NCI-H146 treated with DMSO at 0.1 percent for 48 hours (cell line): ENCODE data around the gene ZNF528.
A peak's percentile ranks its signal among the peaks of the same experiment; 100 is the strongest.

Experiments
- DNase-seq: peaks from one replicate; lab custom pipeline; 2025; ENCODE audit not compliant: unreplicated experiment; lab: John Stamatoyannopoulos, UW

The ZNF528 gene

GRCh38 chr19:52397310-52398080, at the start of gene ZNF528:
TSS of gene ZNF528 (plus strand) at chr19:52397849. CDS start at chr19:52402014, 4,165 bp downstream.
- DNase-seq, result peak; percentile 80

DNA sequence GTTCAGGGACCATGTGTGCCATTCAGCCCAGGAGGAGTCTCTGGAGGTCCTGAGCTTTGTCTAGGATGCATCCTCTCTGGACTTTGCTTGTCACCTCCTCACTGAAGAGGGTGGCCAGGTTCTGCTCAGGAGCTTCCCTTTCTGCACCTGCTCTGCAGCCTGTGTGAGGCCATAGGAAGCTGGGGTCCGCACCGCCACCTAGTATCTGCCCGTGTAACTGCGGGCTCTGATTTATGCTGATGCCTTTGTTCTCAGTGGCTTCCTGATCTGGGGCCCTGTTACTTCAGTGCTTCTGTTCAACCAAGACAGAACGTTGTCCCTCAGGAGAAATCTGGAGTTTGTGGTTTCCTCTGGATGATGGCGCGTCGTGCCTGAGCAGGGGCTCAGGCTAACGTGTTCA, 46.1 kb upstream of the ZNF528 start:
- DNase-seq, result peak; percentile 4

DNA sequence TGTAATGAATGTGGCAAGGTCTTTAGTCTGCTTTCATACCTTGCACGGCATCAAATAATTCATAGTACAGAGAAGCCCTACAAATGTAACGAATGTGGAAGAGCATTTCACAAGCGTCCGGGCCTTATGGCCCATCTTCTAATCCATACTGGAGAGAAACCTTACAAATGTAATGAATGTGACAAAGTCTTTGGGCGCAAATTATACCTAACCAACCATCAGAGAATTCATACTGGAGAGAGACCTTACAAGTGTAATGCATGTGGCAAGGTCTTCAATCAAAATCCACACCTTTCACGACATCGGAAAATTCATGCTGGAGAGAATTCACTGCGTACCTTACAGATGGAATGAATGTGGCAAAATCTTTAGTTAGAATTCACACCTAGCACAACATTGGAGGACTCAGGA, 31.2 kb upstream of the ZNF528 start:
- DNase-seq, result no peak

- peak; percentile 87 for DNase-seq
These were observed 27.9 kb upstream of the ZNF528 start, which contains the start of gene ZNF880 for GRCh38 chr19:52369559-52370340. TSS of gene ZNF880 (plus strand) at chr19:52369923. CDS start at chr19:52369966, 43 bp downstream.

- DNase-seq, result no peak
These were observed 27.3 kb upstream of the ZNF528 start for GRCh38 chr19:52370341-52370710.

- no peak for DNase-seq
These were observed 6.5 kb upstream of the ZNF528 start for GRCh38 chr19:52391135-52391534.

DNA sequence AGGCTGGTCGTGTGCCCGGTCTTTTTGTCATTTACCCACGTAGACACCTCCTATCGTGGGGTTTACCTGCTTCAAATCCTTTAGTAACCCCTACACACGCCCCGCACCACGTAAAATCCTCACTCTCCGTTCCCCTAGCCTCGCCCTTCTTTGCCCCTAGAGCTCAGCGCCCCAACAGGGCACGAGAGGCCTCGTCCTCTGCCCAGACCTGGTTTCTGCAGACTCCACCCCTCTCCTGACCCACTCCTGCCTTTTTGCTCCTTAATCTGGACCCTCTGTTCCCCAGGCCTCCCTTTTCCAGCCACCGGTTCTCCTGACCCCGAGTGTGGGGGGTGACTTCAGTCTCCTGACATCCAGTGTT, 412 bp downstream of the ZNF528 start:
- DNase-seq, result no peak

- DNase-seq, result no peak
These were observed 12.6 kb downstream of the ZNF528 start for GRCh38 chr19:52410276-52410675.

- no peak for DNase-seq
These were observed 18.1 kb downstream of the ZNF528 start for GRCh38 chr19:52415711-52416110.

GRCh38 chr19:52428937-52429336, 31.3 kb downstream of the ZNF528 start, which contains the start of gene ZNF534:
TSS of gene ZNF534 (plus strand) at chr19:52429148. CDS start at chr19:52431475, 2,327 bp downstream.
- DNase-seq, result no peak

DNA sequence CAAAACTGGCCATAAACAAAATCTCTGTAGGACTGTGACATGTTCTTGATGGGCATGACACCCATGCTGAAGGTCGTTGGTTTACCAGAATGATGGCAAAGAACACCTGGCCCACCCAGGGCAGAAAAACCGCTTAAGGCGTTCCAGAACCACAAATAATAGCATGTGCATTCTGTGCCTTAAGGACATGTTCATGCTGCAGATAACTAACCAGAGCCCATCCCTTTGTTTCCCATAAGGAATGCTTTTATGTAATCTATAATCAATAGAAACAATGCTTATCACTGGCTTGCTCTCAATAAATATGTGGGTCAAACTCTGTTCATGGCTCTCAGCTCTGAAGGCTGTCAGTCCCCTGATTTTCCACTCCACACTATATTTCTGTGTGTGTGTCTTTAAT, 44.5 kb downstream of the ZNF528 start:
- DNase-seq, result no peak

DNA sequence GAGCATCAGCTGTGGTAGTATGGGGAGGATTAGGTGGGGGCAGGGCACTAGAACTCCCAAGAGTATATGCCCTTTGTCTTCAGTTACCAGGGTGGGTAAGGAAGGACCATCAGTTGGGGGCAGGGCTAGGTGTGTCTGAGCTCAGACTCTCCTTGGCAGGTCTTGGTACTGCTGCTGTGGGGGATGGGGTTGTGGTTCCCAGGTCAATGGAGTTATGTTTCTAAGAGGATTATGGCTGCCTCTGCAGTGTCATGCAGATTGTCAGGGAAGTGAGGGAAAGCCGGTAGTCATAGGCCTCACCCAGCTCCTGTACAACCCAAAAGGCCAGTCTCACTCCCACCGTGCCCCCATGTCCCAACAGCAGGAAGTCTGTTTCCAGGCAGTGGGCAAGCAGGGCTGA, 46.9 kb downstream of the ZNF528 start:
- no peak for DNase-seq

- DNase-seq, result no peak
These were observed 53.6 kb downstream of the ZNF528 start for GRCh38 chr19:52451241-52451640.

GRCh38 chr19:52453324-52454094, 55.9 kb downstream of the ZNF528 start, which contains the start of gene ZNF578:
TSS of gene ZNF578 (plus strand) at chr19:52453553. CDS start at chr19:52501846, 48,293 bp downstream.
- DNase-seq, result no peak

DNA sequence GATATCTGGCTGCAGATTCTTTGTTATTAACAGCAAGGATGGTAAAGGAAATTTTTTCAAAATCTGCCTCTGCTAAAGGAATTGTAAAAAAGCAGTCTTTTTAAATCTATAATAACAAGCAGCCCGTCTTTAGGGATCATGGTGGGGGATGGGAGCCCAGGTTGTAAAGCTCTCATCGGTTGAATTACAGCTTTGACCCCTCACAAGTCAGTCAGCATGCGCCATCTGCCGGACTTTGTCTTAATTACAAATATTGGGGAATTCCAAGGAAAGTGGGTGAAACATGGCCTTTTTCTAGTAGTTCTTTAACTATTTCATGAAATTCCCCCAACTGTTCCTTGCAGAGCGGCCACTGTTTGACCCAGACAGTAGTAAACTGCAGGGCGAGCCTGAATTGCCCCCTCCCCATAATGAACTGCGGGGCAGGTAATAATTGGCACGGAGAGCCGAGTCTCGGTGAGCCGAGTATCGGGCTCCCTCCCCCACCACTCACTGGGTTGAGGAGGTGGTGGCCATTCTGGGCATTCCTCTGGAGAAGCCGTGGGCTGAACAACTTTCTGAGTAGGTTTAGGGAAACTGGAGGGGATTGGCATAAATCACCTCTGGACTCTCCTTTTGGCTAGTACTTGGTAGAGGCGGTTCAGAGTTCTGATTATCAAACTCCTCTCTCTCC, 67.3 kb downstream of the ZNF528 start:
- peak; percentile 35 for DNase-seq
